ENCODE results near the gene CCR2. TPM values are rescaled to one million over a fixed set of nuclear protein-coding genes. Genes with fewer than 3 reads are reported as not detected.

The CCR2 gene
- 0.12 TPM in 1 of 2 replicates, not detected in the other for total RNA-seq (2014; rRNA removed; shearing (Covaris generic))

DNA sequence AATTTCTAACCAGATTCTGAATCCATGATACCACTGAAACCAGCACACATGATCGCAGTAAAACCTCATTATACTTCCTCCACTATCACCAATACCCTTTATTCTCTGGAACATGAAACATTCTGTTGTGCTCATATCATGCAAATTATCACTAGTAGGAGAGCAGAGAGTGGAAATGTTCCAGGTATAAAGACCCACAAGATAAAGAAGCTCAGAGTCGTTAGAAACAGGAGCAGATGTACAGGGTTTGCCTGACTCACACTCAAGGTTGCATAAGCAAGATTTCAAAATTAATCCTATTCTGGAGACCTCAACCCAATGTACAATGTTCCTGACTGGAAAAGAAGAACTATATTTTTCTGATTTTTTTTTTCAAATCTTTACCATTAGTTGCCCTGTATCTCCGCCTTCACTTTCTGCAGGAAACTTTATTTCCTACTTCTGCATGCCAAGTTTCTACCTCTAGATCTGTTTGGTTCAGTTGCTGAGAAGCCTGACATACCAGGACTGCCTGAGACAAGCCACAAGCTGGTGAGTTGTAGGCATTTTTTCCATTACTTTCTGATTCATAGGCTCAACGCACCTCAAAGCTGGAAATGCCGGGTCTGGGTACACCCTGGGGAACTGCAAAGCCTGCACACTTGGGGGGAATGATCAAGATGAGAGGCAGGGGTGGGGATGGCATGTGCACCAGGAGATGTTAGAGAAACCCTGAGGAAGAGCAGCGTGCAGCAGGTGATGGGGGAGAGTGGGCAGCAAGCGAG, at the start of gene CCR2:
Gene CCR2 (plus strand): TSS at position 465 of the 764 bp plus-strand sequence. CDS start 3,417 bp downstream, outside the sequence.
- DNase-seq (ENCODE audit: low read depth) = peak; percentile 54

DNA sequence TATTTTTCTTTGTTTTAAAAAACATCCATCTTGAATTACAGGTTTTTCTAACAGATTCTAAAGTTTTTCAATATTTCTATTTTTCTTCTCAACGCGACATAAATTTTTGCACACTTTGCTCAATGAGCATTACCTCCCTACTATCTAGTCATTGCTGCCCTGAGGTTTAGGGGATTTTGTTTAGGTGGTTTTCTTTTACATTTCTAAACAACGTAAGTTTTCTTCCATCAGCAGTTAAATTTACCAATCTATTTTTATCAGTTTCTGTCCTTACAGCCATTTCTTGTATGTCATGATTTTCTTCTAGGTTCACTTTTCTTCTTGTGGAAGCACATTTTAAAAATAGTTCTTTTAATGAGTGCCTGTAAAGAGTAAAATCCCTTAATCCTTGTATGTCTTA, 49.2 kb upstream of the CCR2 start:
- no peak for DNase-seq (ENCODE audit: low read depth)

DNA sequence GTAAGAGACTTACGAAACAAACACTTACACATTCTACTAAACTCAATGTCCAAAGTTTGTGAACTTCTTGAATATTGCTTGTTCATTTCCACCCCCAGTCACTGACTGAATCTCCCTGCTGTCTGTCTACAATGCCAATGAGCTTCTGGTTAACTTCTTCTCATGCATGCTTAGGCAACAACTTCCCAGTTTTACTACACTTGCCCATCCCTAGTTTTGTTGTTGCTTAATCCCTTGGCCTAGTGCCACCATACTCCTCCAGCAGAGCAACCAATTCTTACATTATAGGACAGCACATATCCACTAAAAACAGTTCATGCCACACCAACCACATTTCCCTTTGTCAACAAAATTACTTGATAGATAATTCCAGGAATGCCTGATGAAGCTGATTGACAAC, 40.9 kb upstream of the CCR2 start:
- no peak for DNase-seq (ENCODE audit: low read depth)

DNA sequence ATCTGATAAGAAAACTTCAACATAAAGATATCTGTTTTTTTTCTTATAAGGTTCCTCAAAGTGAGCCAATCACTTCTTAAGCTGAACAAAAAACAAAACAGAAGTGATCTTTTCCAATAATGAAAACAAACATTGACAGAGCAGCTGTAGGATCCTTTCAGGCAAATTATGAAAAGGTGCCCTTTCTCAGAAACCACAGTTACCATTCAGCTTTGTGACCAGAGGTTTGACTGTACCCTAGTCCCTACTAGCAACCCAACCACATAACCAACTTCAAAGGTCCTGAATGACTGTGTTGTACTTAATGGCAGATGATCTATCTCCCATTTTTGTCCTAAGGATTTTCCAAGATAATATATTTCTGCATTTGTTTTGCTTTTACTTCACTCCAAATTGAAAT, 39.4 kb upstream of the CCR2 start:
- no peak for DNase-seq (ENCODE audit: low read depth)

DNA sequence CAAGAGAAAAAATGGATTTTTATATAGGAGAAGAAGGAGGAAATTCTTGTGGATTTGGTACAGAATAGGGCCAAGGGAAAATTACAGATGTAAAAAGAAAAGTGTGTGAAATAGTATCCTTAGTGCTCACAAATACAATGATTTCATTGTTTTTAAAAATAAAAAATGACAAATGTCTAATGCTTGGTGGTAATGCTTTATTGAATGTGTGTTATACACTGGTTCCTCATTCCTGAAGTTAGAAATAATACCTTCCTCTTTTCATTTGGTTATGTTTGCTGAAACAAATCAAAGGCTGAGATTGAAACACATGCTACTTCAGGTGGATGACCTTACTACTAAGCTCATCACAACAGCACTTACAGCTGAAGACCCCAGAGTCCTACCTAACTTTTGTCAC, 37.7 kb upstream of the CCR2 start:
- no peak for DNase-seq (ENCODE audit: low read depth)

DNA sequence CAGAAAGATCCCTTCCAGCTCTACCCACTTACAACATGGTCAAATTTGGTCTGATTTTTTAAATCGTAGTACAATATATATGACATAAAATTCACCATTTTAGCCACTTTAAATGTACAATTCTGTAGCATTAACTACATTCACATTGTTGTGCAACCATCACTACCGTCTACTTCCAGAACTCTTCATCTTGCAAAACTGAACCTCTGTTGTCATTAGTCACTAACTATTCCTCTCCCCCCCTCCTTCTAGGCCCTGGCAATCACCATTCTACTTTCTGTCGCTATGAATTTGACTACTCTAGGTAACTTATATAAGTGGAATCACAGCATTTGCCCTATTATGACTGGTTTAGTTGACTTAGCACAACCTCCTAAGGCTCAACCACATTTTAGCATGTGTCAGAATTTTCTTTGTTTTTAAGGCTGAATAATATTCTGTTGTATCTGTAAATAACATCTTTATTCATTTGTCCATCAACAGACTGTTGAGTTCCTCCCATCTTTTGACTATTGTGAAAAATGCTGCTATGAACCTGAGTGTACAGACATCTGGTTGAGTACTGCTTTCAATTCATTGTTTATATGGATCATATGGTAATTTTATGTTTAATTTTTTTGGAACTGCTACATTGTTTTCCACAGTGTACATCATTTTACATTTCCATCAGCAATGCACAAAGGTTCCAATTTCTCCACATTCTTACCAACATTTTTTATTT, 35.5 kb upstream of the CCR2 start:
- DNase-seq (ENCODE audit: low read depth) = no peak

DNA sequence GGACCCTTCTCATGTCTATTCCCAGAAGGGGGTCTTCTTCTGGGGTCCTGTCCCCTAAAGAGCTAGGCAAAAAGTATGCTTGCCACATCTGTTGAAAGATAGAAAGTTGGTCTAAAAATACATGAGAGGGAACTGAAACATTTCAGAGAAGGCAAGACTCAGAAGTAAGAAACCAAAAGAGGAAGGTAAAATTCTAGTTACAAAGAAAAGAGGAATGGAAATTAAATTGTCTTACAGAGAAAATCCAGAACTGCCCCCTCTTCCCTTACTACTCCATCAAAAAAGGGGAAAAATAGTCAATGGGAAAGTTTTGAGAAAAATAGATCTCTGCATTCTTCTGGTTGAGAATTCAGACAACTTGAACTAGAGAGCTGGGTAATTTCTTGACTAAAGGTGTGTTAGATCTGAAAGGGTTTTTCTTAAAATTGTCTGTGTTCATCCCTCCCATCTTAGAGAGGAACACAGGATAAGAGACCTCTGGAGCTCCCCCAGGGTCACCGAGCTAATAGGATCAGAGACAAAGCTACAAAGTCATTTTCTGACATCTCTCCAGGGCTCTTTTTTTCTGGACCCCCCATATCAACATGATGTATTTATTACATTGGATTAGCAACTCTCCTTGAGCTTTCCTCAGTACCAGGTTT, 32.3 kb upstream of the CCR2 start:
- no peak for DNase-seq (ENCODE audit: low read depth)

DNA sequence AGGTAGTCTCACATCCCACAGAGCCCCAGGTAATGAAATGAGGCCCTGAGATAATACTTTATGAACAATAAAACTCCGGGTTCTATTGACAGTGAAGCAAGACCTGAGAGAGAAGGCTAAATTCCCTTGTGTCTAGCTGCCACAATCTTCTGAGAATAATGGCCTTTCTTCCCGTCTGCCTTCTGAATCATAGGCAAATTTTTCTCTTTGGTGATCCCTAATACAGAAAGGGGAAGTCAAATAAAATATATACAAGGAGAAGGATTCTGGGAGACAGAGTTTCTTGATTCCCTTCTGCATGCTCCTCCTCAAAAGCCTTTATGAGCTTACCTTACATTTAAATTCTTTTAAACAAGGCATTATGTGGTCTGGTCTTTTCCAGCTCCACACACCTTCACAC, 29.9 kb upstream of the CCR2 start:
- DNase-seq (ENCODE audit: low read depth) = no peak

DNA sequence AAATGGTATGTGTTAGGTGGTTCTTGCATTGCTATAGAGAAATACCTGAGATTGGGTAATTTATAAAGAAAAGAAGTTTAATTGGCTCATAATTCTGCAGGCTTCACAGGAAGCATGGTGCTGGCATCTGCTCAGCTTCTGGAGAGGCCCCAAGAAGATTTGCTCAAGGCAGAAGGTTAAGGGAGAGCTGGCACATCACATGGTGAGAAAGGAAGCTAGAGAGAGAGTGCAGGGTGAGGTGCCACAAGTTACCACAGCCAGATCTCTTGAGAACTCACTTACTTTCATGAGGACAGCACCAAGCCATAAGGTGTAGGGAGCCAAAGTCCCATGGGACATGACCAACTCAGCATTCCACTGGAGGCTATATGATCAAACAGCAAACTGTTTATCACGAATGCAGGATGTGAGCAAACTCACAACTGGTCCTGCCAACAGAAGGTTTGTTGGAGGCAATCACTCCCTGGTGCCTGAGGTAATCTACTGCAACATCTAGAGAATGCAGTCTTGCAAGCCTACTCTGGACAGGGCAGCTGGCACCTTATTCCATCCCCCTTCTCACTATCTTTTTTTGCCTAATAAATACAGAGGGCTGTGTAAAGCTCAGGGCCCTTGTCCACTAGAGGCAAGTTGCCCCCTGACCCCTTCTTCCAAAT, 28.1 kb upstream of the CCR2 start:
- DNase-seq (ENCODE audit: low read depth) = no peak

DNA sequence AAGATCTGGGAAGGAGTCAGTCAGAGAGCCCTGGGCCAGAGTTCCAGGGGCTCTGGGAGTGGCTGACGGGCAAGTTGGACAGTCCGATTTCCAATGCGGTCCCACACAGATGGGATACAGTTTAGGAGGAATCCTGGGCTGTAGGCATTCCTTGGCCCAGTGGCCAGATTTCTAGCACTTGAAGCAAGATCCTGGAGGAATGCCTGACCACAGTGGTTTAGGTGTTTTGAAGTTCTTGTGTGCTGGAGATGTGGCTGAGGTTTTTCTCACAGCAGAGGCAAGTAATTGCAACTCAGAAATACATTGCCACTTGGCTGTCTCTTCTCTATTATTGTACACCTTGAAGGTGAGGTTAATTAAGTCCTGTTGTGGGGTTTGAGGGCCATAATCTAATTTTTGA, 23.2 kb upstream of the CCR2 start:
- DNase-seq (ENCODE audit: low read depth) = peak; percentile 69

DNA sequence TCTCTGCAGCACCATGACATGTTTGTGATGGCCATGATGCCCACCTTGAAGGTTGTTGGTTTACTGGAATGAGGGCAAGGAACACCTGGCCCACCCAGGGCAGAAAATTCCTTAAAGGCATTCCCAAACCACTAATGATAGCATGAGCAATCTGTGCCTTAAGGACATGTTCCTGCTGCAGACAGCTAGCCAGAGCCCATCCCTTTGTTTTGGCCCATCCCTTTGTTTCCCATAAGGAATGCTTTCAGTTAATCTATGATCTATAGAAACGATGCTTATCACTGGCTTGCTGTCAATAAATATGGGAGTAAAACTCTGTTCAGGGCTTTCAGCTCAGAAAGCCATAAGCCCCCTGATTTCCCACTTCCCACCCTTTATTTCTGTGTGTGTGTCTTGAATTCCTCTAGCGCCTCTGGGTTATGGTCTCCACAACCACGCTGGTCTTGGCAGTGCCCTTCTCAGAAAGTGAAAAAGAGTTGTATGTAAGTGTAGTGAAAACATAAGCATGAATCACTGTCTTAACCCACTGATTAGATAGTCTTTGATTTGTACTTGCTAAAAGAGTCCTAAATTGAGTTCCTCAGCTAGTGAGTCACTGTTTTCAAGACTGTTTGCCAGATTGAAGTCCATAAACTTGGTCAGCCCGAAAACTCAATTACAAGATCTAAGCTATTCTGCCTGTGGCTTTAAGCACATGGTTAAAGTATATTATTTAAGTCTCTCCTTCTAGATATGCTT, 19.0 kb upstream of the CCR2 start:
- peak; percentile 81 for DNase-seq (ENCODE audit: low read depth)

DNA sequence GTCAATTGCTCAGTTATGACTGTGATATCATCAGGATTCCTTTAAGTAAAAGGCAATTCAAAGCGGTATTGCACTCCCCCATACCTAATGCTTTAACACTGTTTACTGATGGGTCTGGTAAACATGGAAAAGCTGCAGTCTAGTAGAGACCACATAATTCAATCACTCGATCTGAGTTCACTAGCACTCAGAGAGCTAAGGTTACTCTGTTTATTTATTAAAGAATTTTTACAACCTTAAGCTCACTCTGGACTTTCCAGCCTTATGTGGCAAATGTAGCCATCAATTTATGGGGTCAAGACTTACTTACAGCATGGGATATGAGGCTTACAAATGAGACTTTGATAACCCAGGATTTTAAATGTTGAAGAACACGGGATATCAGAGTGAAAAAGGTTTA, 18.4 kb upstream of the CCR2 start:
- peak; percentile 42 for DNase-seq (ENCODE audit: low read depth)

DNA sequence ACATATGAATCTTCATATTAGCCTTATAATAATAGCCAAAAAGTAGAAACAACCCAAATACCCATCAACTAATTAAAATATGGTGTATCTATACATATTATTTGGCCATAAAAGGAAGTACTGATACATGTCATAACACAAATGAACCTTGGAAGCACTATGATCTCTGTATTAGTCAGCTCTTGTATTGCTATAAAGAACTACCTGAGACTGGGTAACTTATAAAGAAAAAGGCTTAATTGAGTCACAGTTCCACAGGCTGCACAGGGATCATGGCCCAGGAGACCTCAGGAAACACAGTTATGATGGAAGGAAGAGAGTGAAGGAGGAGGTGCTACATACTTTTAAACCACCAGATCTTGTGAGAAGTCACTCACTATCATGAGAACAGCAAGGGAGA, 16.0 kb upstream of the CCR2 start:
- no peak for DNase-seq (ENCODE audit: low read depth)

DNA sequence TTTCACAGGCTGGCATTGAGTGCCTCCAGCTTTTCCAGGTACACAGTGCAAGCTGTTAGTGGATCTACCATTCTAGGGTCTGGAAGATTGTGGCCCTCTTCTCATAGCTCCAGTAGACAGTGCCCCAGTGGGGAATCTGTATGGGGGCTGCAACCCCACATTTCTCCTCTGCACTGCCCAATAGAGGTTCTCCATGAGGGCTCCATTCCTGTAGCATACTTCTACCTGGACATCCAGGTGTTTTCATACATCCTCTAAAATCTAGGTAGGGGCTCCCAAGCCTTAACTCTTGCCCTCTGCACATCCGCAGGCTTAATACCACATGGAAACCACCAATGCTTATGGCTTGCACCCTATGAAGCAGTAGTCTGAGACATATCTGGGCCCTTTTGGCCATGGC, 15.1 kb upstream of the CCR2 start:
- DNase-seq (ENCODE audit: low read depth) = no peak

DNA sequence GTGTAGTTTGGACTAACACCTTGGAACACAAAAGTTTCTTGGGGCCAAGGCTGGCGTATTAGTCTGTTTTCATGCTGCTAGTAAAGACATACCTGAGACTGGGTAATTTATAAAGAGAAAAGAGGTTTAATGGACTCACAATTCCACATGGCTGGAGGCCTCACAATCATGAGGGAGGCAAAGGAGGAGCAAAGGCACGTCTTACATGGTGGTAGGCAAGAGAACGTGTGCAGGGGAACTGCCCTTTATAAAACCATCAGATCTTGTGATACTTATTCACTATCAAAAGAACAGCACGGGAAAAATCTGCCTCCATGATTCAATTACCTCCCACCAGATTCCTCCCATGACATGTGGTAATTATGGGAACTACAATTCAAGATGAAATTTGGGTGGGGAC, 9.4 kb upstream of the CCR2 start:
- no peak for DNase-seq (ENCODE audit: low read depth)

DNA sequence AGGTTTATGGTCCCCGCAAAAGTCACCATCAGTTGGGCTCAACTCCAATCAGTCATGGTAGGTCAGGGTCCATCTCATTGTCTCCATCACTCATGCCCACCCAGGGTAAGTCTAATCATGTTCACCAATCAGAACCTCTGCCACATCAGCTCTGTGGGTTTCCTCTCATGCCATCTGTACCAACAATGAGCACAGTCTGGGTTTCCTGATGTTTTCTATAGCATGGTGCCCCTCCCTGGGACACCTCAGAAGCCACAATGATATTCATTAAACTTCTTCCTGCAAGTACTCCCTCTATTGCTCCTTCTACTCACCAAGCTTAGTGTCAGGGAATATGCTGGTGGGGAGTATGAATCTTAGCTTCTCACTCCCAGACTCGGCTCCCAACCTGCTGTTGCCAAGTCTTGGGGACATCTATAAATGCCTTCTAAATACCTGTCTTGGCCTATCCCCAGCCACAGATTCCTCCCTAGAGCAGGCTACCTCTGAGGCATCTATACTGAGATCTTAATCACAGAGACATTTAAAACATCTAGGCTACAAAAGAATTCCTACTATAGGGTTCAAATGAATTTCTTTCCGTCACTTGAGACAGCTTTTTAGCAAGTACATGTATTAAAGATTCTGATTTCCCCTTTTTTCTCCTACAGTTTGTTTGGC, 5.0 kb upstream of the CCR2 start:
- no peak for DNase-seq (ENCODE audit: low read depth)

DNA sequence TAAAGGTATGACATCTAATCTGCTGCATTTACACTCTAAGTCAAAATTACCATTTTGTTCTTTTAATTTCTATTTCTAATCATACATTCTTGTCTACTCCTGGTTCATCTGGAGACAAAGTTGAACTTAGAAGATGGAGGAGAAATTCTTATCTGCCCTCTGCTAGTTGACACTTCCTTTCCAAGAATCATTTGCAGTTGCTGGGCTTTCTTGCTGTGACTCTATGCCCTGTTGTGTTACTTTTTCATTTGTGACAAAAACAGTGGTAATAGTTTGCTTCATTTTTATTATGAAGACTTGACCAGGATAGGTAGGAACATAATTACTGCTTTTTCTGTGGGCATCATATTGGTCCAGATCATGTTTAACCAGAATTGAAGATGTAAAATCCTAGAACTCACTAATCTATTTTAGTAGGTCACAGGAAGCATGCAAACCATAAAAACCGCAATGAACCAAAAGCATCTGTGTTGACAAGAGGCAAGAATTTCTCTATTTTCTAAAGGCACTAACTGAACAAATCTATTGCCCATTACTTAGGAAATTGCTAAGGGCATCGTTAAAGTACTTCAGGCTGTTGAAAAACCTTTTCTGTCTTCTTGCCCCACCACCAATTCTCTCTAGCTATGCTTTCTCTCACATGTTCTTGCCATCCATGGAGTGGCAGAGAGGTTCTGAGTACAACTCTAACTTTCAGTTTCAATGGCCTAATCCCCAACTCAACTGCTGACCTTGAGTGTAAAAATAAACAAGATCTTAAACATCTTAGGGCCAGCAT, 4.2 kb upstream of the CCR2 start:
- no peak for DNase-seq (ENCODE audit: low read depth)

DNA sequence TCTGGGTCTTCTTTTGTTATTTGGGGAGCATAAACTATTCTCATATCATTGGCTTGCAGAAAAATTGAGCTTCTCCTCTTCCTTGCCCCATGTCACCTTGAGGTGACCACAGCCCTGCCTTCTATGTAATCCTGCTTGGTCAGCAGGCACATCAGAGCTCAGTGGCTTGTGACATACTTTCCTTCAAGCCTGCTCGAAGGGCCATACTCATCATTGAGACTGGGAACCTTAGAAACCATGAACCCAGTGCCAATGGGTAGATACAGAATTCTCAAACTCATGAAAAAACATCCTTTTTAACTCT, 3.7 kb upstream of the CCR2 start:
- no peak for DNase-seq (ENCODE audit: low read depth)

DNA sequence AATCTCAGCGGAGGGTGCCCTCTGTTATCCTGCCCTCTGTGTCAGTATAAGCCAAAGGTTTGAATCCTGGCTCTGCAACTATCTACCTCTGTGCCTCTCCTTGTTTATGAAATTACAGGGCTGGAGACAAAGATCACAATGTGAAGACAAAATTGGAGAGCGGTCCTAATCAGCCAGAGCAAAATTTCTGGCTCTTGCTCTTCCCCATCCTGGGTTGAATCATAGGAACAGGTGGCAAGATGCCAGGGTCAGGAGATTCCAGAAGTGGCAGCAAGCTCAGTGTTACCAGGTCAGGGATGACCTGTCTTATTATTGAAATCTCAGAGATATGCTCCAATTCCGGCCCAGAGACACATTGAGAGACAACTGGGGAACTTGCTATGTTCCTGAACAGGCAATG, 2.3 kb upstream of the CCR2 start:
- DNase-seq (ENCODE audit: low read depth) = peak; percentile 45

DNA sequence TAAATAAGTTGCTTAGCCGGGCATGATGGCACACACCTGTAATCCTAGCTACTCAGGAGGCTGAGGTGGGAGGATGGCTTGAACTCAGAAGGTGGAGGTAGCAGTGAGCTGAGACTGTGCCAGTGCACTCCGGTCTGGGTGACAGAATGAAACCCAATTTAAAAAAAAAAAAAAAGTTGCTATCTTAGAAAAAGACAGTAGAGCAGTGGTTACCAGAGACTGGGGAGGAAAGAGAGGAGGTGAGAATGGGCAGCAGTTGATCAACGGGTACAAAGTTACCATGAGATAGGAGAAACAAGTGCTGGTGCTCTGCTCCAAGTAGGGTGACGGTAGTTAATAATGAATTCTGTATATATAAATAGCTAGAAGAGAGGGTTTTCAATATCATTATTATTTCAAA, 821 bp upstream of the CCR2 start:
- DNase-seq (ENCODE audit: low read depth) = no peak

DNA sequence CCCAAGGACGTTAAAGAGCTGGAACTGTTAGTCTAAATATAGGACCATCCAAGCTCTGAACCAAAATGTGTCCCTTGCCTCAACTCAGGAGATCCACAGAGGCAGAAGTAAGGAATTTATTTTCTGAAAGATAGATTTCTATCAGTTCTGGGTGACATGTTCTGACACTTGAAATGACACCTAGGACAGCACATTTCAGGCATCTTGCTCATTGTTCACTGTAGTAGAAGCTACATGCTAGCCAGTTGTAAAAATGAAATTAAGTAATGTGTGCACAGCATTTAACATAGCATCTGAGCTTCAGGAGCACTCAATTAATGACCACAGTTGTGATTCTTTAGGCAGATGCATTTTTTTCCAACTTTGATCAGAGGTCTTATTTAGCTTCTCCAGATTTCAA, 567 bp downstream of the CCR2 start:
- no peak for DNase-seq (ENCODE audit: low read depth)

Data from M059J (cell line).